CD4-positive, alpha-beta T cell treated with Interleukin-15 for 1 hour (primary cell): Measurements from ENCODE around the gene GSTA2.
"Not testable (repeated sequence)": the region's sequence is repeated elsewhere in the genome, so short reads cannot be mapped to it uniquely, and the experiment has no call there.

ENCODE experiments used
- DNase-seq: peaks from one replicate; pipeline ENCODE4 v3.0.0-alpha.2; 2020

GSTA2 gene

GRCh38 chr6:52724406-52725121 lies 38.7 kb downstream of the GSTA2 start:
- peak; percentile 33 for DNase-seq

GRCh38 chr6:52724042-52724405 lies 39.3 kb downstream of the GSTA2 start:
- DNase-seq: no peak

GRCh38 chr6:52720321-52720720 lies 43.0 kb downstream of the GSTA2 start:
- no peak for DNase-seq

- no peak for DNase-seq
Observed at GRCh38 chr6:52718550-52718949, 44.7 kb downstream of the GSTA2 start.

GRCh38 chr6:52714761-52715160 lies 48.5 kb downstream of the GSTA2 start:
- DNase-seq: not testable (repeated sequence)

- no peak for DNase-seq
Observed at GRCh38 chr6:52712136-52712535, 51.1 kb downstream of the GSTA2 start.

- DNase-seq: no peak
Observed at GRCh38 chr6:52707963-52708680, 55.2 kb downstream of the GSTA2 start.

GRCh38 chr6:52706001-52706400 lies 57.3 kb downstream of the GSTA2 start:
- no peak for DNase-seq

GRCh38 chr6:52704781-52705502 lies 58.3 kb downstream of the GSTA2 start:
- not testable (repeated sequence) for DNase-seq

- DNase-seq: no peak
Observed at GRCh38 chr6:52704060-52704459, 59.2 kb downstream of the GSTA2 start.
